ENCODE data around the gene RBFOX1.

DNA sequence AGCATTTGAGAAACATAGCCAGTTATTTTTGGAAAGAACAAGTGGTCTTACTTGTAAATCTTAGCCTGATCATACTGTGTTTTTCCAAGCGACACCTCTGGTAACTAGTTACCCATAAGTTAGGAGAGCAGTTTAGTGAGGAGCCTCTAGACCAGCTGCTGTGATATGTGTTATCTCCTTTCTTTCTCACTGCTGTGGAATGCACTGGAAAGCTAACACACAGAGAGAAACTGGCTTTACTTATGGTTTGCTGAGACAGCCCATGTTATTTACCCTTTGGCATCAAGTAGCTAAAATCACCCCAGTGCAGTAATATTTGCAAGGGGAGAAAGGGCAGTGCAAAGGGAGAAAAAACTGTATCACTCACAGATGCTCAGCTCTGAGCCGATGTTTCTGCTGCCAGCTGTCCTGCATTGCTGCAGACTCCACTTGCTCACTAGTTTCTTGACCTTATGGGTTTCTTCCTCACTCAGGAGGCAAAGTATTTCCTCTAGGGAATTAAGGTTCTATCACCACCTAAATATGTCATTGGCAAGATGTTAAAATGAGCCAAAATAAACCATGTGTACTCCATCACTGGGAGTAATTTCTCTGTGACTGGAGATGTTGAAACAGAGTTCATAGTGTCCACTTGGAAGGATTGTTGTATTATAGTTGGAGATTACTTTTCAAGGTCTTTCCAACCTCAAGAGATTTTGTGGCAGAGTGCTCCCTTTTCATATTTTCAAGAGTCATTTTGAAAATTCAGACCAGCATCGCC is 2.3 kb downstream of the RBFOX1 start:
- TF ChIP-seq CTCF (IDR thresholded peaks at IDR 0.05) = no peak
- no peak for TF ChIP-seq ZFX (IDR thresholded peaks at IDR 0.05; ENCODE audit: borderline replicate concordance)
